GM12873 (cell line): ENCODE measurements around the gene FRRS1L.

Experiments used
- CTCF ChIP-seq: IDR thresholded peaks from 2 replicates; pipeline ENCODE4 v1.5.1; 2012; ENCODE audit warnings: low read depth, mild to moderate bottlenecking, moderate library complexity, low read length, control low read depth; ENCODE audit not compliant: insufficient read depth; ENCODE audit errors: missing control alignments

FRRS1L gene

GRCh38 chr9:109166771-109167601, at the start of gene FRRS1L:
TSS of gene FRRS1L (minus strand) at chr9:109167249. CDS start at chr9:109167138, 111 bp downstream.
- no peak for TF ChIP-seq CTCF

GRCh38 chr9:109214414-109214813, 47.4 kb upstream of the FRRS1L start:
- TF ChIP-seq CTCF: no peak

GRCh38 chr9:109213285-109214121, 46.5 kb upstream of the FRRS1L start:
- TF ChIP-seq CTCF: no peak

- no peak for TF ChIP-seq CTCF
Measured at GRCh38 chr9:109212768-109213167, 45.7 kb upstream of the FRRS1L start.

- peak; percentile 20 for TF ChIP-seq CTCF
Measured at GRCh38 chr9:109206670-109207069, 39.6 kb upstream of the FRRS1L start.

GRCh38 chr9:109205526-109205925, 38.5 kb upstream of the FRRS1L start:
- no peak for TF ChIP-seq CTCF

GRCh38 chr9:109203761-109204360, 36.8 kb upstream of the FRRS1L start:
- TF ChIP-seq CTCF: no peak
